HTERT RPE-1 (cell line): ENCODE data around the gene ECEL1.

ENCODE experiments used
- in situ Hi-C: fragments of 300-500 bp; cut with MboI; formaldehyde crosslinking; loops from 4 replicates; pipeline ENCODE4 v1.14.3; 2020; ENCODE audit warnings: low sequenced_read_pairs

The ECEL1 gene

DNA sequence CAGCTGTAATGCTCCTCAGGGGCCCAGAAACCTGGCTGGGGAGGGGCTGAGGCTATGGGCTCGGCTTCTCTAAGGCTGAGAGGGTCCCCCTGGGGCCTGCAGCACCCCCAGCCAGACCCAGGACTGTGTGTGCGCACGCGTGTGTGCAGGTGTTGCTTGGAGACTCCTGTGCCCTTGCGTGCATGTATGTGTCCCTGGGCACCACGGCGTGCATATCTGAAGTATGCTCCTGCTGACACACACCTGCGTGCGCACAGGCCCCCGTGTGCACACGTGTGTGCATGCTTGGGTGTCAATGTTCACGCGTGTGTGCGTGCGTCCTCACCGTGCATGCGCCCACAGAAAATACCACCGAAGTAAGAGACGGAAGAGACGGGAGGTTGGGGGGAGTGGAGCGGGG, 14.9 kb upstream of the ECEL1 start:
- in situ Hi-C loops: no loop called here

DNA sequence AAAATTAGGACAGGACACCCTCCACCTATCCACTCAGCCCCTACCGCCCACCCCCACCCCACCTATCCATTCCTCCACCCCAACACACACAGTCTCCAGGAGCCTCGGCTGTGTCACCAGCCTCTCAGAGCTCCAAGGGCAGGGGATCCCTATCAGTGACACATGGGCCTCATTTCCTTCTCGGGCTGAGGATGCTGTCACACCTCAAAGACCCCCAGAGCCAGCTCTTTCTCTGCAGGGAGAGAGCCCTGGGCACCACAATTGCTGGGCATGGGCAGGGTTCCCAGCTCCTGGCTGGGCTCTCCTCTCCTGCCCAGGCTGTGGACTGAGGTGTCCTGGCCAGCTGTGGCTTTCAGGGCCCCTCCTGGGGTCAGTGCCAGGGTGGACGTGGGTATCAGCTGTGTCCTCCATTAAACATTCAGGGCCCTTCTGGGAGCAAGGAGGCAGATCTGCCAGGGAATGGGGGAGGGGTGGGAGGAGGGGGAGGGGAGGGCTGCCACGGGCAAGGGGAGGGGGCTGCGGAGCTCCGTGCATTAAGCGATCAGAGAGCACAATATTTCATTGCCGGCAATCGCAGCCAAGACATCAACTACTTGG, 14.3 kb upstream of the ECEL1 start:
- in situ Hi-C loops: no loop called here

DNA sequence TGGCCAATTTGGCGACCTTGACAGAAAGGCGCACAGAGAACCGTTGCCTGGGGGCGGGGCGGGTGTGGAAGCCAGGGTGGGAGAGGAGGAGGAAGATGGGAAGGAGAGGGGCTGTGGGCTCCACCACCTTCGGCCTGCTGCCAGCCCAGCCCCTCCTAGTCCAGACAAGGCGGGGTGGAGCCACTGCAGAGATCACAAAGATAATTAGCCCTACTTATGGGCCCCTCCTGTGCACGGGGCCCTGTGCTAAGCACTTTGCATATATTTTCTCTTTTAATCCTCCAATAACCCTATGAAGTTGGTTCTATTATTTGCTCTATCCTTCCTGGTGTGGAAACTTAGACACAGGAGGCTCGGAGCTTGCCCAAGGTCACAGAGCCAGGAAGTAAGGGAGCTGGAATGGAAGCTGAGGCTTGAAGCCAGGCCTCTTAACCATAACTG, 13.7 kb upstream of the ECEL1 start:
- in situ Hi-C loops: no loop called here

DNA sequence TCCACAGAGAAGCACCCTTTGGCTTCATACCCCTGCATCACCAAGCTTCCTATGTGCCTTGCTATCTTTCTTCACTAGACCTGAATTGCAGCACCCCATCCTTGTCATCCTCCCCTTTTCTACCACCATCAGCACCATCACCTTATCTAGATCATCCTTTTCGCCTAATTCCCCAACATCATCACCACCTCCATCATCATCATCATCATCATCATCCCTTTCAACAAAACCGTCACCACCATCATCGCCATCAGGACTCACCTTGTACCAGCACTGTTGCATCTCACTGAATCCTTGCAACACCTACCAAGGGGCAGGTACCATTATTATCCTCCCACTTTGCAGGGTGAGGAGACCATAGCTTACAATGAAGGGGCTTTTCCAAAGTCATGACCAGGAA, 10.8 kb upstream of the ECEL1 start:
- in situ Hi-C loops: no loop called here

DNA sequence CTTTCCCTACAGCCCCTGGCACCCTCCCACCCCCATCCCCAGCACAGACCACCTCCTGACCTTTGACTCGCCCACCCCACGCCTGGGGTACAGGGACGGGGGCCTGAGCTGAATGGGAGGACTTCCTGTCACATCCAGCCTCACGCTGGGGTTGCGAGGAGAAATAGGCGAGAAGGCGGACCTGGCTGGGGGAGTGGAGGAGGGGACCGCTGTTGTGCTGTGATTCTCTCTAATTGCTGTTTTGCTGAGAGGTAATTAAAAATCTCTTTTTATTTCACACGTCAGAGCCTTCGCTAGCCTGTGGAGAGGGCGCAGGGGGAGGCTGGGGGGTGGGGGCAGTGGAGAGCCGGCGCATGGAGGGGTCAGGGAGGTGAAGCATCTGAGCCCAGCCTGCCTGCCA, 9.7 kb upstream of the ECEL1 start:
- in situ Hi-C loops: no loop called here

DNA sequence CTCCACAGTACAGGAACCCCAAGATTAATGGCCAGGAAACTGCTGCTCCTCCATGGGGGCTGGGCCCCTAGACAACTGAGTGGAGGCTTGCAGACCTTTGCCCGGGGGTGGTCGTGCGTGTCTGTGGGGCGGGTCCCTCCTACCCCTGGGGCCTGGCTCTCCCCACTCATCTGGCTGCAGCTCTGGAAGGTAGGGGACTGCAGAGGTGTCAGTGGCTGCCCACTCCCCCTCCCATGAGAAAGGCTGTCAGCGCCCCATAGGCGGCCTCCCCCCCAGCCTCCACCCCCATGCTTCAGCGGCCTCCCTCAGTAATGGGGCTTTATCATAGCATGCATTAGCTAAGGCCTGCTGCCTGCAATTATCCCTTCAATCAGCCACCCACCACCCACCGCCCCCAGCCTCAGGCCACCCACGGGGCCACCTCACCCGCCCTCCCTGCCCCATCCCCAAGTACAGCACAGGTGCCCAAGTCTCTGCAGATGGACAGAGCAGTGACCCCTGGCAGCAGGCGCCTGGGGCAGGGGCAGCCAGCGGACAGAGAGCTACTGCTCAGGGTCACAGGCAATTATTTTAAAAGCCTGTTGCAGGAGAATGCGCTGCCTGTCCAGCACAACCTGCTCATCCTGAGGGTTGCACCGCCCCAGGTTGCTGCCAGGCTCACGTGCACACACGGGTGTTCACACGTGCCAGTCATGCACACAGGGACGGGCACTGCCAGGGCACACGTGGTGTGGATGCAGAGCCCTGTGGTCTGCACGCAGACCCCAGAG, 9.1 kb upstream of the ECEL1 start:
- in situ Hi-C loops: no loop called here

DNA sequence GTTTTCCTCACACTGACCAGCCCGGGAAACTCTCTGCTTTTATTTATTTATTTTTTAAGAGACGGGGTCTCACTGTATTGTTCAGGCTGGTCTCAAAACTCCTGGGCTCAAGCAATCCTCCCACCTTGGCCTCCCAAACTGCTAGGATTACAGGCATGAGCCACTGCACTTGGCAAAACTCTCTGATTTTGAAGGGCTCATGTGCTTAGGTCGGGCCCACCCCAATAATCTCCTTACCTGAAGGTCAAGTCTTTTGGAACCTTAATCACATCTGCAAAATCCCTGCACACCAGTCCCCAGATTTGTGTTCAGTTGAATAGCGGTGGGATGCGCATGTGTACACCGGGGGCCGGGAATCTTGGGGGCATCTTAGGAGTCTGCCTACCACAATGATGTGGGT, 7.7 kb upstream of the ECEL1 start:
- in situ Hi-C loops: no loop called here

DNA sequence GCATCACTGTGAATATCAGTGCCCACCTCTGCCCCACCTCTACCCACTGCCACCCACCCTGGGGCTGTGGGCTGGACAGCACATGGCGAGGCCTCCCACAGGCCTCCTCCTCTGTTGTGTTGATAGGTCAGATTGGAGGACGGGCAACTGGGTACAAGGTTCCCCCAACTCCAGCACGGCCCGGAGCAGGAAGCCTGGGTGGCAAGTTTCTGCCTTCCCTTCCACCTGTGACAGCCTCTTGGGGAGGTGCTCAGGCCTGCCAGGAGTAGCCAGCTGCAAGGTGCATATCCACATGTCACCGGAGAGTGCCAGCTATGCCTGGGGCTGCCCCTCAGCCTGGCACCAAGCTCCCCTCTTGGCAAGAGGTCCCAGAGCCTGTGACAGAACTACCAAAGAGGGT, 6.9 kb upstream of the ECEL1 start:
- in situ Hi-C loops: no loop called here

DNA sequence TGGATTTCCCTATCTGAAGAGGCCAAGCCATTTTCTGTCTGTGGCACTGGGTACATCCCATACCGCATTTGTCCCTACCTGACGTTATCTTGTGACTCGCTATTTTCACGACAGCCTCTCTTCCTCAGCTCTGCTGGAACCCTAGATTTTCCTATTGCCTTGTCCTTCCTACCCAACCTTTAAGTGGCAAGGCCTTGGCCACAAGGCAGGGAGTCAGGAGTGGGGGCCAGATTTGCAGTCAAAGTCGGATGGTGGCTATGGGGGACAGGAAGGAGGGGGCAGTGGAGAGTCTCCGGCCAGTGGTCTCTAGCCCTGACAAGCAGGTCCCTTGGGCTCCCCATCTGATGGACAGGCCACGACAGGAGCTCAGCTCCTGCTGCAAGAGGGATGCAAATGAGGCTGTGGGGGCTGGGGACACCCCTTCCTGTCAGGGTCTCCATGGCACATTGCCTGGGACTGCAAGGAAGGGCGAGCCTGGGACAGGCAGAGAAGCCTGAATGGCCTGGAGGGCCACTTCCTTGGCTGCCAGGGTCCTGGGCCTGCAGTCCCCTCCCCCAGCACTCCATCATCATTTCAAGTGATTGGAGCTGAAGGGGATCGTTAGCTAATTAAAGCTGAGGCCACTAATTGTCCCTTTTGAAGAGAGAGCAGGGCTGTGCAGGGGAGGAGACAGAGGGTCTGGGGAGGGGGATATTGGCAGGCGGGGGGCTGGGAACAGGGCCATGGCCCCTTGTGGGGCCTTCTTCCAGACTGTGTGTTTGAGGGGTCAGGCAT, 6.3 kb upstream of the ECEL1 start:
- in situ Hi-C loops: no loop called here

DNA sequence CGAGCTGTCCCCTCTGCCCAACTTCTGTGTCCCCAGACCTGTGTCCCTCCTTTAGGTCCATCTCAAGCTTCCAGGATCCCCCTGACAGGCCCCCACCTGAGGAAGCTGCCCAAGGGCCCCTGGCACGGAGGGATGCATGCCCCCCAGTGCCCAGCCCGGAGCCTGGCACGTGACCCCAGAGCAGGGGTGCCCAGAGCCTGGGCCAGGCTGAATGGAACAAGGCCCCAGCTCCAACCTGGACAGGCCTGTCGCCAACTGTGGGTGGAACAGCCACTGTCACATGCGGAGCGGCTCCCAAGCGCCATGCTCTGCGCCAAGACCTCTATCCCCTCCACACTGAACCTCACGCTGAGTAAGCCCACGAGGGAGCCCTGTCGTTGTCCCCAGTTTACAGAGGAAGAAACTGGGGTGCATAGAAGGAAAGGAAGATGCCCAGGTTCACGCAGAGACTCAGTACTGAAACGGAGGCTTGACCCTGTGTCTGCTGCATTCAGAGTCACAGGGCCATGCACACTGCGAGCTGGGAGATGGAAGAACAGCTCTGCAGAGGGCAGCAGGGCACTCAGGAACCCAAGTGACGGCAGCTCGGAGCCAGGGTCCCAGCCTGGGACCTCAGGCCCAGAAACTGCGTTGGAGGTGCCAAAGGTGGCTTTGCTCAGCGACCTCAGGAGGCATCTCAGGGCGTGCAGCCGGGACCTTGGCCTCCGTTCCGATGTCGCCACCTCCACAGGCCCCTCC, 5.5 kb upstream of the ECEL1 start:
- in situ Hi-C loops: no loop called here

DNA sequence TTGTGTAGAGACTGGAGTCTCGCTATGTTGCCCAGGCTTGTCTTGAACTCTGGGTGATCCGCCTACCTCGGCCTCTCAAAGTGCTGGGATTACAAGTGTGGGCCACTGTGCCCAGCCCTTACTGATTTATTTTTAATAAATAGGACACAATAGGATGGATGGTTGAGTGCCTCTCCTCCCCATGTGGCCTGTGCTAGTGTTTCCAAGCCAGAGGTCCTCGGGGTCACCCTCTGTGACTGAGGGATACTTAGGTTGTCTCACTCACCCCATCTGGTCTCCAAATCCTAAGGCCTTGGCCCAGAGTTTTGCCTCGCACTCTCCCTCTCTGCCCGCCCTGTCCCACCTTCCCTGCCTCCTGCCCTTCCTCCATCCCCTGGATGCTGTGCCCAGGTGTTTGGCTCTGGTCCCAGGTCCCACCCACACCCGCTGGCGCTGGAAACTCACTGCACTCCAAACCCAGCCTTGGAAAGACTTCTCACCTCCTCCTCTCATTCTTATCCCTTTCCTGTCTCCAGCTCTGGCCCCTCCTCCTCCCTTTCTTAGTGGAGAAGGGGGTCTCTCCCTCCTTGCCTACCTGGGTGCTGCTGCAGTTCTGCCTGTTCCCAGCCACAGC, 4.7 kb upstream of the ECEL1 start:
- in situ Hi-C loops: no loop called here

DNA sequence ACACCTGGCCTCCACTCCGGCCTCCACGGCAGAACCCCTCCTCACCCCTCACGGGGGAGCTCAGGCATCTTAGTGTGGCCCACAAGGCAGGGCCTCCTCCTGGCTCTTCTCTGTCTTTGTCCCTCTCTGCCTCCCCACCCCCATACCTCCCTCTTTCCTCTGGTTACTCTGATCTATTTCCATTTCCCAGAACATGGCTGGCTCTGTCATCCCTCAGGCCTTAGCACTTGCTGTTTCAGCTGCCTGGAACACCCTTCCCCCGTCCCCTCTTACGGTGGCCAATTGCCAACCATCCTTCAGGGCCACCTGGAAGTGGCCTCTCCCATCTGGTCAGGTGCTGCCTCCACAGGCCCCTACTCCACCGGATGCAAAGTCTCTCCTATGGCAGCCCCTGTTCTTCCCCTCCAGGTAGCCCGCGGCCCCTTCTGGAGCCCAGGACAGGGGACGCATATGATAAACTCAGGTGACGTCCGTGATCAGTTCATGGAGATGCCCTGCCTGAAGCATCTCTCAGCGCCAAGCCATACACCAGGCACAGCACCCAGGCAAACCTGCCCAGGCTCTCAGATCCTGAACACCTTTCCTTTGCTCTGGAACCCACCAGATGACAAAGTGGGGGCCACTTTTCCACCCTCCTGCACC, 3.6 kb upstream of the ECEL1 start:
- in situ Hi-C loops: no loop called here

DNA sequence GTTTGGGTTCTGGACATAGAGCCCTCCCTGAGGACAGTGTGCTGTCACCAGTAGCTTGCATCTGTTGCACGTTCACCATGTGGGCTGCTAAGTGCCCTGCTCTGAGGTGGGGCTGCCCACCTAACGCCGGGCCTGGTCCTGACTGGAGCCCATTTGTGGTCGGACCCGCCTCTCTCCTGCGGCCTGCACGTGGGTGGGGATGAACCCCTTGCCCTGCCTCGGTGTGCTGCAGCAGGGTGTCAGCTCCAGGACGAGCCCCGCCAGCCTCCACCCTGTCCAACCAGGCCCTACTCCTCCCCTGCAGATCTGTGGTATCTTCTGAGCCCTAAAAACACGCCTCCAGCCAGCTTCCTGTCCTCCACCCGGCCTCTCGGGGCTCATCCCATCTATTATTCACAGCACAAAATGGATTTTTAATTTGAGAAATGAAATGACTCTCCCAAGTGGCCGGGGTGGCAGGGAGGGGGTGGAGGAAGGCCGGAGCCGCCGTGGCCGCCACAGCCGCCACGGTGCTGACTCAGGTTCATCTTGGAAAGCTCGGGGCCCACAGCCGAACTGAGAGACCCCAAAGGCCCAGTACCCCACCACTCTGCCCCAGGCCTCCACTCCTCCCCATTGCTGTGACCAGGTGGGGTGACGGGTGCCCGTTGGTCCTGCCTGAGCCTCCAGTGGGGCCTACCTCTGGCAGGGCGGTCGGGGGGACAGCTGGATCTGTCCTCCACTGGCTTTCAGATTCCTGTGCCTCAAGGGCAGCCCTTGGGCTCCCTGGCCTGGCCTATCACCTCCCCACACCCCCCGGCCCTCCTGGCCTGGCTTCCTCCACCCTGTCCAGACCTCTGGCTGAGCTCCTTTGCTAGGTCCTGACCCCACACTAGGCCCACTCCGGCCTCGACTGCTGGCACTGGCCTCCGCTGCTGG, 2.8 kb upstream of the ECEL1 start:
- in situ Hi-C loops: no loop called here

DNA sequence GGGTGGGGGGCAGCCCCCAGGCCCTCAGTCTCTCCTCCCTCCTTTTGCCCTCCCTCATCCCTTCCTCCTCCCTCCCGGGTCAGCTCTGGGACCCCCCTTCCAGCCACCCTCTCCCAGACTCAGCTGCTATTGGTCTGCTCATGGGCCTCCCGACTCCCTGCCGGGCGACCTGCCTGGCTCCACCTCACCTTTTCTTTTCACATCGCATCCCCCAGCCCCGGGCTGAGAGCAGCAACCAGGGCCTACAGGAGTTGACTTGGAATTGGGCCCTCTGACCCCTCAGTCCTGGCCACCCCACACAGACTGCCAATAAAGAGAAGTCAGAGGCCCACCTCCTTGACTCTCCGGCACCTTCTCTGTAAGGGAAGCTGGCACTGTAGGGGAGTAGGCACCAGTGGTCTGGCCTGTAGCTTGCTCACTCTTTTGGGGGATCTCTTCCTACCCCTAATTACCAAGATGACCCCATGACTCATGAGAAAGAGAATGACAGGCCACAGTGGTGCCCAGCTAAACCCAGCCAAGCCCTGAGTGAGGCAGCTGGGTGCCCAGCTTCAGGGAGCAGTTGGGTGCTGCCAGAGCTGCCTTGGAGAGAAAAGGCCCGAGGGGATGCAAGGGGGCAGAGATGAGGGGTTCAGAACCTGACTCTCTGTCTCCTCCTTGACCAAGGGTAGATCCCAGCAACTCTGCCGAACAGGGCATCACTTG, 2.0 kb upstream of the ECEL1 start:
- in situ Hi-C loops: no loop called here

DNA sequence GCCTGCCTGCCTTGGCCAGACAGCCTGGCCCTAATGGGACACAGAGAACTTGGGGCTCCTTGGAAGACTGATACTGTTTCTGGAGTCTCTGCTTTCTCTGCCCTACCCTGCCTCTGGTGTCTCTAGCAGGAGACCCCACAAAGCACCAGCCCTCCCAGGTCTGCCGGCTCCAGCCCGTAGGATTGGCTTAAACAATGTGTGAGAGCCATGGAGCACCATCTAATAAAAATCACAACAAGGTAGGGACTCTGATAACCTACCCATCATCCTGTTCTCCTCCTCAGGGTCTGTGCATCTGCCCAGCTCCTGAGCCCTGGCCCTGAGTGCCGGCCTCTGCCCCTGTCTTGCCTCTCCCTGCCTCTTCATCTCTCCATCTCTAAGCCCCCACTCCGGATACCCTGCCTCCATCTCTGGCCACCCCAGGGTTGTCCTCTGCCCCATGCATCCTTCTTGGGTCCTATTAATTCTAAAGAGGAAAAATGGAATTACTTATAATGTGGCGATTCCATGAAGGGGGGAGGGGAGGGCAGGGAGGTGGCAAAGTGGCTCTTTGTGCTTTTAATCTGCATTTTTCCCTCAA, 1.2 kb upstream of the ECEL1 start:
- in situ Hi-C loops: no loop called here

DNA sequence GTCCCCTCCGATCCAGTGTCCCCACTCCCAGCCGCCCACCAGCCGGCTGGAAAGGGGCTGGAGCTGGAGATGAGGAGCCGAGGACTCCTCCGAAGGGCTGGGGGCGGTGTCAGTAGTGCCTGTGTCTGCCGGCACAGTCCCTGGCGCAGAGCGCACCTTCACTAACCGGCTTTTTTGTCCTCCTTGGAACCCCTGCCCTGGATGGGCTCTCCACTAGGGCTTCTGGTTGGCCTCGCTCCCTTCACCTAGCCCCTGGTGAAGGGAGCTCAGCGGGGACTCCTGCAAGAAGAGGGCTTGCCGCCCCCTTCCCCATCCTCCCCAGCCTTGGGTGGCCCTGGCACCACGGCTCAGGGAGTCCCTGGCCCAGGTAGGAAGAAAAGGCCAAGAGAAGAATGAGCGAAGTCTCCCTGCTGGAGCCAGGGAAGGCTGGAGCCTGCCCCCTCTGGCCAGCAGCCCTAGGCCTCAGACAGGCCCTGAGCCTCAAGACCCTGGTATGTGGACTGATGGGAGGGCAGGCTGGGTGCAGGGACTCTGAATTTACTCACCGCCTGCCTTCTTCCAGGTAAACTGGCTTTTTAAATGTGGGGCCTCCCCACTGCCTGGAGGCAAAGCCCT, 570 bp upstream of the ECEL1 start:
- in situ Hi-C loops: no loop called here

DNA sequence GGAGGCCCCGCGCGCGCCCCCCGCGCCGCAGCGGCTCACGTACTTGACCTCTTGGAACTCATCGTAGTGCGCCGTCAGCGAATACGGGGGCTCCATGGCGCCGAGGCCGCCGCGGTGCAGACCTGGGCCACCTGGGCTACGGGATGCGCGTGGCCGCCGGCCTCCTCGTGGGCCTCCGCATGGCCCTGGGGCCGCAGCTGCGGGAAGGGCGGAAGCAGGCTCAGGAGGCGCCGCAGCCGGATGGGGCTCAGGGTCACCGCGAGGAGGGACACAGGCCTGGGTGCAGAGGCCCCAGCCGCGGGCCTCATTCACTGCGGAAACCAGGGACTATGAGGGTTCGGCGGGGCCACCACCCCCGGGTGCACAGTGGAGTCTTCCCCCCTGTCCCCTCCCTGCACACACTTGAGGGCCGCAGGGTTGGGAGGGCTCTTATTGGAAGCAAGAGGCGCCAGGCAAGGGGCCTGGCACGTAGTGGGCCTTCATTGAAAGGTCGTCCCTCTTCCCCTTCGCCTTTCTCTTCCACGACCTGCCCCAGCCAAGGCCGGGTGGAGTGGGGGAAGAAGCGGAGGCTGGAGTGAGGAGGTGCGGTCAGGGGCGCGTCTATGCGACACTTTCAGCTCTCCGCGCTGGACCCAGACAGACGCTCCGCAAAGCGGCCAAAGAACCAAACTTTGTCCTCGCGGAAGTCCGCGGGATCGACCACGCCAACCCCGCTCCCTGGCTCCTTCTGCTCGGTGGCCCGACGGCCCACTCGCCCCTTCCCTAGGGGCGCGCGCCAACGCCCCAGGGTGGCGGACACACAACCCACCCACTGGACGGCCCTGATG, 863 bp downstream of the ECEL1 start:
- in situ Hi-C loops: no loop called here
